ENCODE data around the gene TIMM44. TPM values are rescaled to one million over a fixed set of nuclear protein-coding genes. Genes with fewer than 3 reads are reported as not detected.
A peak's percentile ranks its signal among the peaks of the same experiment; 100 is the strongest.

The TIMM44 gene
- total RNA-seq, 1 donor from 2014 or later: 97.6 TPM

- Mint-ChIP-seq H3K27ac (ENCODE audit: unreplicated experiment) (no peak within 1 kb of the TSS), H3K4me1 (no peaks in the 10 kb centered on the region), H3K9me3 (no peaks in the 10 kb centered on the region), H3K27me3 (ENCODE audit: low read depth) (peaks cover 40% of the 10 kb centered on the region), H3K4me3 (no peak within 1 kb of the TSS), H3K36me3 (ENCODE audit: low read depth) (no peaks in the 10 kb centered on the region)
- DNase-seq (ENCODE audit: low read depth, low spot score): peak; percentile 46
- no peak for TF ChIP-seq CTCF (conservative IDR thresholded peaks at IDR 0.05)
These were observed 55.2 kb downstream of the TIMM44 start, which contains the start of gene LRRC8E for GRCh38 chr19:7888145-7888825. Gene LRRC8E (plus strand): TSS chr19:7888510. CDS start chr19:7895604, 7,094 bp downstream.

GRCh38 chr19:7887408-7888144 lies 55.9 kb downstream of the TIMM44 start:
- H3K27ac Mint-ChIP-seq (ENCODE audit: unreplicated experiment): no peak overlapping the region
- no peaks in the 10 kb centered on the region for H3K9me3 Mint-ChIP-seq
- TF ChIP-seq CTCF (conservative IDR thresholded peaks at IDR 0.05): no peak
- no peaks in the 10 kb centered on the region for H3K4me1 Mint-ChIP-seq
- no peak overlapping the region for H3K4me3 Mint-ChIP-seq
- no peaks in the 10 kb centered on the region for H3K36me3 Mint-ChIP-seq (ENCODE audit: low read depth)
- DNase-seq (ENCODE audit: low read depth, low spot score): no peak
- peaks cover 40% of the 10 kb centered on the region for H3K27me3 Mint-ChIP-seq (ENCODE audit: low read depth)

GRCh38 chr19:7885818-7886217 lies 57.6 kb downstream of the TIMM44 start:
- Mint-ChIP-seq H3K27me3 (ENCODE audit: low read depth) (peaks cover 37% of the 10 kb centered on the region), H3K4me3 (no peak overlapping the region), H3K9me3 (no peaks in the 10 kb centered on the region), H3K36me3 (ENCODE audit: low read depth) (no peaks in the 10 kb centered on the region), H3K27ac (ENCODE audit: unreplicated experiment) (no peak overlapping the region), H3K4me1 (no peaks in the 10 kb centered on the region)
- no peak for DNase-seq (ENCODE audit: low read depth, low spot score)
- no peak for TF ChIP-seq CTCF (conservative IDR thresholded peaks at IDR 0.05)

- Mint-ChIP-seq H3K27me3 (ENCODE audit: low read depth) (peaks cover 28% of the 10 kb centered on the region), H3K9me3 (no peaks in the 10 kb centered on the region), H3K4me3 (no peak overlapping the region), H3K27ac (ENCODE audit: unreplicated experiment) (no peak overlapping the region), H3K4me1 (no peaks in the 10 kb centered on the region), H3K36me3 (ENCODE audit: low read depth) (no peaks in the 10 kb centered on the region)
- no peak for TF ChIP-seq CTCF (conservative IDR thresholded peaks at IDR 0.05)
- no peak for DNase-seq (ENCODE audit: low read depth, low spot score)
These were observed 59.5 kb downstream of the TIMM44 start for GRCh38 chr19:7883796-7884570.

GRCh38 chr19:7883105-7883504 lies 60.4 kb downstream of the TIMM44 start:
- peaks cover 23% of the 10 kb centered on the region for H3K27me3 Mint-ChIP-seq (ENCODE audit: low read depth)

More at GRCh38 chr19:7883105-7883504, 60.4 kb downstream of the TIMM44 start:
- H3K36me3 Mint-ChIP-seq (ENCODE audit: low read depth): no peaks in the 10 kb centered on the region
- no peak for DNase-seq (ENCODE audit: low read depth, low spot score)
- no peak overlapping the region for H3K27ac Mint-ChIP-seq (ENCODE audit: unreplicated experiment)
- no peaks in the 10 kb centered on the region for H3K4me1 Mint-ChIP-seq
- no peak overlapping the region for H3K4me3 Mint-ChIP-seq
- TF ChIP-seq CTCF (conservative IDR thresholded peaks at IDR 0.05): no peak
- H3K9me3 Mint-ChIP-seq: no peaks in the 10 kb centered on the region

Measured in neural crest cell (in vitro differentiated cells).